ENCODE data around the gene DKKL1. TPM values are rescaled to one million over a fixed set of nuclear protein-coding genes. Genes with fewer than 3 reads are reported as not detected.

DKKL1 gene
- total RNA-seq, 2 experiments from 2014 or later: 0.61 to 0.63 TPM

- Histone ChIP-seq H3K9me2 (ENCODE audit: insufficient read depth, low read length) (no peaks in the 10 kb centered on the region), H3K27ac (ENCODE audit: low read depth, low read length, poor library complexity, severe bottlenecking) (peak within 1 kb of the TSS; percentile 98), H3K79me2 (ENCODE audit: insufficient read depth, low read depth, low read length) (peaks cover 58% of the 10 kb centered on the region), H3K9me3 (ENCODE audit: low read length) (no peaks in the 10 kb centered on the region), H2AFZ (ENCODE audit: low read length) (no peak within 1 kb of the TSS), H3K36me3 (ENCODE audit: insufficient read depth, low read length) (peaks cover 39% of the 10 kb centered on the region), H4K20me1 (ENCODE audit: insufficient read depth, low read length) (peaks cover 10% of the 10 kb centered on the region; the same call in 1 of the 2 replicates), H3K4me2 (ENCODE audit: low read length) (peak within 1 kb of the TSS; percentile 100), H3K4me1 (ENCODE audit: insufficient read depth, low read length, poor library complexity, severe bottlenecking) (peaks cover 79% of the 10 kb centered on the region), H3K4me3 (ENCODE audit: low read depth, low read length, poor library complexity, severe bottlenecking) (peak within 1 kb of the TSS; percentile 76)
- ChIA-PET POLR2A (interaction anchor here (0.6 to 1.6 kb wide), 5 partner anchors 9 to 56 kb away, joined by 3 to 8 read pairs (median 6); no protein-coding TSS in a partner anchor), CTCF (ENCODE audit: unreplicated experiment) (interaction anchor here (0.6 kb wide), 1 partner anchor 45 kb away, joined by 3 read pairs; no protein-coding TSS in a partner anchor)
- TF ChIP-seq EZH2phosphoT487 (IDR thresholded peaks at IDR 0.05; ENCODE audit: borderline replicate concordance, low read depth, low read length) (no peak), CTCF (conservative IDR thresholded peaks at IDR 0.05; ENCODE audit: low read length) (no peak)
- BruUV-seq (replicated peaks): TSS peak; percentile 67
- intact Hi-C loops (cut with micrococcal nuclease; ENCODE audit: unreplicated experiment): loop anchor here (10.0 kb wide), 1 partner anchor 110 kb away; the partner anchor contains the start of gene SLC17A7
- DNase-seq (ENCODE audit: low spot score): peak; percentile 82
Measured at GRCh38 chr19:49335071-49335783, 28.4 kb upstream of the DKKL1 start, which contains the start of gene CD37. Gene CD37, plus strand, starts transcription at chr19:49335406. Its CDS starts 135 bp downstream, at chr19:49335541.

GRCh38 chr19:49335784-49336481 is 27.7 kb upstream of the DKKL1 start:
- intact Hi-C loops (cut with micrococcal nuclease; ENCODE audit: unreplicated experiment): loop anchor here (10.0 kb wide), 1 partner anchor 109 kb away; the partner anchor contains the start of gene SLC17A7
- DNase-seq (ENCODE audit: low spot score): peak; percentile 70
- peaks cover 79% of the 10 kb centered on the region for H3K4me1 ChIP-seq (ENCODE audit: insufficient read depth, low read length, poor library complexity, severe bottlenecking)
- BruUV-seq (replicated peaks): TSS peak; percentile 92
- H3K4me2 ChIP-seq (ENCODE audit: low read length): peak overlapping the region; percentile 100
- peaks cover 43% of the 10 kb centered on the region for H3K36me3 ChIP-seq (ENCODE audit: insufficient read depth, low read length)
- no peaks in the 10 kb centered on the region for H3K9me3 ChIP-seq (ENCODE audit: low read length)
- TF ChIP-seq CTCF (conservative IDR thresholded peaks at IDR 0.05; ENCODE audit: low read length) (no peak), EZH2phosphoT487 (IDR thresholded peaks at IDR 0.05; ENCODE audit: borderline replicate concordance, low read depth, low read length) (no peak)
- POLR2A ChIA-PET: interaction anchor here (0.6 to 1.2 kb wide), 6 partner anchors 12 to 55 kb away, joined by 3 to 7 read pairs (median 4); no protein-coding TSS in a partner anchor
- no peak overlapping the region for H2AFZ ChIP-seq (ENCODE audit: low read length)
- peaks cover 10% of the 10 kb centered on the region; the same call in 1 of the 2 replicates for H4K20me1 ChIP-seq (ENCODE audit: insufficient read depth, low read length)
- peak overlapping the region; percentile 98 for H3K27ac ChIP-seq (ENCODE audit: low read depth, low read length, poor library complexity, severe bottlenecking)
- H3K9me2 ChIP-seq (ENCODE audit: insufficient read depth, low read length): no peaks in the 10 kb centered on the region
- peak overlapping the region; percentile 76 for H3K4me3 ChIP-seq (ENCODE audit: low read depth, low read length, poor library complexity, severe bottlenecking)
- CTCF ChIA-PET (ENCODE audit: unreplicated experiment): interaction anchor here (0.6 kb wide), 1 partner anchor 44 kb away, joined by 3 read pairs; no protein-coding TSS in a partner anchor
- peaks cover 52% of the 10 kb centered on the region for H3K79me2 ChIP-seq (ENCODE audit: insufficient read depth, low read depth, low read length)
